Measurements from ENCODE around the gene SUN1.
"Not testable (repeated sequence)": the region's sequence is repeated elsewhere in the genome, so short reads cannot be mapped to it uniquely, and the experiment has no call there.

The SUN1 gene

DNA sequence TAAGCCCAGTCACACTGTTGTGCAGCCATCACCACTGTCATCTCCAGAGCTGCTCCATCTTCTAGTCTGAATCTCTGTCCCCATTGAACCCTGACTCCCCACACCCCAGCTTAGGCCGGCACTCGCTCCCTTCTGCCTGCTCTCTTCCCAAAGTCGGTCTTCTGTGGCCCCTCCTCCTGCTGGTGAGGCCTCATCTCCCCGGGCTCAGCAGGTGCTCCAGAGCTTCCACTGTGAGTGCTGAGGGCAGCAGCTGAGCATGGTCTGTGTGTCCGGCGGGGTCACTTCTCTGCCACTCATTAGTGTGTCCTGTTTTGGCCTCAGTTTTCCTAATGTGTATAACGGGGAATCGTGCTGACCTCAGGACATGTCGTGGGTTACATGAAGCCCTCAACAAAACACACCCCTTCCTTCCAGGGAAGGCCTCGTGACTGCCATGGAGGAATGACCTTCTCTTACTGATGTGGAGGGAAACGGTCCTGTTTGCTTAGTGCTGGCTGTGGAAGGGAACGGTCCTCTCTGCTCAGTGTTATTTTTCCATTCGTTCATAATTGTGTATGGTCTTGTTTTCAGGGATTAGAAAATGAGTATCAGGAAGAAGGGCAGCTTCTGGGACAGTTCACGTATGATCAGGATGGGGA lies 39.7 kb downstream of the SUN1 start:
- TF ChIP-seq, protein P1, sequence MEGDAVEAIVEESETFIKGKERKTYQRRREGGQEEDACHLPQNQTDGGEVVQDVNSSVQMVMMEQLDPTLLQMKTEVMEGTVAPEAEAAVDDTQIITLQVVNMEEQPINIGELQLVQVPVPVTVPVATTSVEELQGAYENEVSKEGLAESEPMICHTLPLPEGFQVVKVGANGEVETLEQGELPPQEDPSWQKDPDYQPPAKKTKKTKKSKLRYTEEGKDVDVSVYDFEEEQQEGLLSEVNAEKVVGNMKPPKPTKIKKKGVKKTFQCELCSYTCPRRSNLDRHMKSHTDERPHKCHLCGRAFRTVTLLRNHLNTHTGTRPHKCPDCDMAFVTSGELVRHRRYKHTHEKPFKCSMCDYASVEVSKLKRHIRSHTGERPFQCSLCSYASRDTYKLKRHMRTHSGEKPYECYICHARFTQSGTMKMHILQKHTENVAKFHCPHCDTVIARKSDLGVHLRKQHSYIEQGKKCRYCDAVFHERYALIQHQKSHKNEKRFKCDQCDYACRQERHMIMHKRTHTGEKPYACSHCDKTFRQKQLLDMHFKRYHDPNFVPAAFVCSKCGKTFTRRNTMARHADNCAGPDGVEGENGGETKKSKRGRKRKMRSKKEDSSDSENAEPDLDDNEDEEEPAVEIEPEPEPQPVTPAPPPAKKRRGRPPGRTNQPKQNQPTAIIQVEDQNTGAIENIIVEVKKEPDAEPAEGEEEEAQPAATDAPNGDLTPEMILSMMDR (IDR thresholded peaks at IDR 0.05; ENCODE audit: insufficient read depth, missing control alignments) = no peak
- FAIRE-seq = no peak
- DNase-seq (ENCODE audit: insufficient read length, low spot score) = no peak

DNA sequence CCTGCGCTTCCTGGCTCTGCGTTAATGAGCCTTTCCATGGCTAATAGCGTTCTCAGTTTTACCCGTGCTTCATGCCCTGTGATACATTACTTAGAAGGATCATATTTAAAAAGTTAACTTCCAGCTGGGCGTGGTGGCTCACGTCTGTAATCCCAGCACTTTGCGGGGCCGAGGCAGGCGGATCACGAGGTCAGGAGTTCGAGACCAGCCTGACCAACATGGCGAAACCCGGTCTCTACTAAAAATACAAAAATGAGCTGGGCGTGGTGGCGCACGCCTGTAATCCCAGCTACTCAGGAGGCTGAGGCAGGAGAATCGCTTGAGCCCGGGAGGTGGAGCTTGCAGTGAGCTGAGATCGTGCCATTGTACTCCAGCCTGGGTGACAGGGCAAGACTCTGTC lies 40.4 kb downstream of the SUN1 start:
- DNase-seq (ENCODE audit: insufficient read length, low spot score); FAIRE-seq: not testable (repeated sequence)

DNA sequence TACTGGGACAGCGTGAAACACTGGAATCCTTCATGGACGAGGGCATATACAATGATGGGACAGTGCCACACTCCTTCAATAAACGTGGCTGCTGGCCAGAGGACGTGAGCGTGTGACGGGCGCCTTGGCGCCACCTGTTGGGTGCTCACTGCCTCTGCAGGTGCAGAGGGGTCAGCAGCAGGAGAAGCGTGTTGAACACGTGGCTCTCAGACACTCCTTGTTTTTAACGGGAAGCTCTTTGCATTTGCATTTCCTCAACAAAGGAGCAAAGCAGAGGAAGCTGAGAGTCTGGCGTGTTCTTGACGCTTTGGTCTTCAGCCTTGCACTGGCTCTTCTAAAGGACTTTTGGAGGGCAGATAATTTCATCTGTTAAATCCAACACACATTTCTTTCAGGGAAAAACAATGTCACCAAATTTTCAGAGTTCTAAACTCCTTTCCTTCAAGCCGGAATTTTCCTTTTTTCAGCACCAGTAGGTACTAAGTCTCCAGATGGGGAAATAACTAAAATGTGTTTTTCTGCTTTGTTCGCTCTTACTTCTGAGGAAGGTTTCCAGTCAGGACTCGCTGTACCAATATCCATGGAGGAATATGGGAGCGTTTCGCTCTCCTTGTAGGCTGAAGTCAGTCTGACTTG lies 41.2 kb downstream of the SUN1 start:
- FAIRE-seq = no peak
- TF ChIP-seq, protein P1 (IDR thresholded peaks at IDR 0.05; ENCODE audit: insufficient read depth, missing control alignments) = peak; percentile 92
- peak; percentile 92 for DNase-seq (ENCODE audit: insufficient read length, low spot score)

DNA sequence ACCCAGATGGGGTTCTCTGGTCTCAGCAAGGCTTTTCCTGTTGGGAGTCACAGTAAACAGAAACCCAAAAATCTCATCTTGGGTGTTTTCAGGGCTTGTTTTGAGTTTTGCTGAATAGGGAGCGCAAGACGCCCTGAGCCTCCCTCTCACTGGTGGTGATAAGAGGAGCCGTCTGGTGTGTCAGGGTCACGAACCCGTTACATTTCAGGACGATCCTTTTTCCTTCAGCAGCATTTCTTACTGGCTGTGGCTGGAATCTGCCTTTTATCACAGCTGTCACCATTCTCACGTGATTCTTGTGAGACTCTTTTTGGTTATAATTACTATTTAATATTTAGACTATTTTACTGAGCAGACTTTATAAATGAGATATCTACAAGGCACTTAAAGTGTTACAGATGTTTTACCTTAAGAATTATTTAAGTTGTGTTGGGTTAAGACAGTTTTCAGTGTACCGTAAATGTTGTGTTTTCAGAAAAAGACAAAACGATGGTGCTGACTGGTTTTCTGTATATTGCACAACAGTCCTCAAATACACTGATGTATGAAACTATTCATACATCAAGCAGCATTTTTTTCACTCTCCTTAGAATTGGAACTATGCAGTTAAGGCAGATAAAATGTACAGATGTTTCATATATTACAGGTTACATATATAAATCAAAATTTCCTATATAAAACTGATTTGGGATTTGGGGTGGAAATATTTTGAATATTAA lies 41.9 kb downstream of the SUN1 start:
- no peak for FAIRE-seq

DNA sequence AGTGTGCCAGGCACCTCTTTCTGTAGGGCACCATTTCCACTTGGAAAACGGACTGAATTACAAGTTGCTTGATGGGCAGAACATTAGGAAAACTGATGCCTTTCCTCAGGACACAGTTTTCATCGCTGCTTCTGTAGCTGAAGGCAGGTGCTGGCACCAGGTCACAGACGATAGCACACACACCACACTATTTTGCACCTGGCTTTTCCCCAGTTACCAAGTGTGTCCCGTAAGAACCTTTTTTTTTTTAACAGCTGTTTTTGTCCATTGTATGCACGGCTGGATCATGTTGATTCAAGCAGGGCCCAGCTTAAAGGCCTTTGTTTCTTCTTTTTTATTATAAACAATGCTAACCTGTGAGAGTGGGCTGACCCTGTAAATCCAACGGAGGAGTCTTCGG lies 42.8 kb downstream of the SUN1 start:
- DNase-seq (ENCODE audit: insufficient read length, low spot score) (no peak), FAIRE-seq (no peak)
- TF ChIP-seq, protein P1 (IDR thresholded peaks at IDR 0.05; ENCODE audit: insufficient read depth, missing control alignments) = no peak

More for the DNA sequence above, 41.9 kb downstream of the SUN1 start:
- DNase-seq (ENCODE audit: insufficient read length, low spot score) = no peak
- TF ChIP-seq, protein P1 (IDR thresholded peaks at IDR 0.05; ENCODE audit: insufficient read depth, missing control alignments) = no peak

DNA sequence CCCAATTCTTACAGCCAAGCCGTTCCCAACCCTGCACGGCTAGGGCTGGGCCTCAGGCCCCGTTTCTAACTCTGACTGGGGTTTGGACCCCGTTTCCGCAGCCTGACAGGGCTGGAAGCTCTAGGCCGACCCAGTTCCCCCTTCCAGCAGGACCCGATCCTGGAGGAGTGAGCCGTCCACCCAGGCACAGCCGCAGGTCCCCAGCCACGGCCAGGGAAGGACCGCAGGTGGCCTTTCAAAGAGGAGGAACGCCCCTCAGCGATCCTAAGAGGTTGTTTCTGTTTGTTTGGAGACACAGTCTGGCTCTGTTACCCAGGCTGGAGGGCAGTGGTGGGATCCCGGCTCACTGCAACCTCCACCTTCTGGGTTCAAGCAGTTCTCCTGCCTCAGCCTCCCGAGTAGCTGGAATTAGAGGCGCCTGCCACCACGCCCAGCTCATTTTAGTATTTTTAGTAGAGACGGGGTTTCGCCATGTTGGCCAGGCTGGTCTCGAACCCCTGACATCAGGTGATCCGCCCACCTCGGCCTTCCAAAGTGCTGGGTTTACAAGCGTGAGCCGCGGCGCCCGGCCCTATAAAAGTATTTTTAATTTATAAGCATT lies 43.3 kb downstream of the SUN1 start:
- FAIRE-seq = no peak
- TF ChIP-seq, protein P1 (IDR thresholded peaks at IDR 0.05; ENCODE audit: insufficient read depth, missing control alignments) = no peak
- DNase-seq (ENCODE audit: insufficient read length, low spot score) = no peak

DNA sequence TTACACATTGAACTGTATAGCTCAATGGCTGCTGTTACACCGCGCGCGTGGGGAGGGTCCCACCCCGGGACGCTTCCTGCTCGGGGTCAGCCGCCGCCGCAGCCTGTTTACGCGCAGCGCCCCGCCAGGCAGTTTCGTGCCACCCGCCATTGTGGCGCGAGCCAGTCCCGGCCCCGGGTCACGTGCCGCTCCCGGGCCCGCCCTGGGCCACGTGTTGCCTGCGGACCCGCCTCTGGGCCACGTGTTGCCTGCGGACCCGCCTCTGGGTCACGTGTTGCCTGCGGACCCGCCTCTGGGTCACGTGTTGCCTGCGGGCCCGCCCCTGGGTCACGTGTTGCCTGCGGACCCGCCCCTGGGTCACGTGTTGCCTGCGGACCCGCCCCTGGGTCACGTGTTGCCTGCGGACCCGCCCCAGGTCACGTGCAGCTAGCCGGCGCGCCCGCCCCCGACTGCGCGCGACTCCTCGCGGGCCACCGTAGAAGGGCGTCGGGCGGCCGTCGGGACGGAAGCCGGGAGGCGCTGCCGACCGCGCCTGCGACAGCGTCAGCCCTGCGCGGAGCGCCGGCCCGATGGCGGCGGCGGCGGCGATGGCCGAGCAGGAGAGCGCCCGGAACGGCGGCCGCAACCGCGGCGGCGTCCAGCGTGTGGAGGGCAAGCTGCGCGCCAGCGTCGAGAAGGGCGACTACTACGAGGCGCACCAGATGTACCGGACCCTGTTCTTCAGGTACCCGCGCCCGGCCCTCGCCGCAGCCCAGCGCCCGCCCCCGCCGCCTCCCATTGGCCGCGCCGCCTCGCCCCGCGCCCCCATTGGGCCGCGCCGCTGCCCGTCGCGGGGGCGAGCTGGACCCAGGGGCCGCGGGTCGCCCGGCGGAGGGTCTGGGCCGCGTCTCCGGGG lies 44.0 kb downstream of the SUN1 start, which contains the start of gene GET4:
Gene GET4, plus strand, starts transcription at position 478 of the 895 bp plus-strand sequence. Its CDS starts 92 bp downstream, at position 570.
- DNase-seq (ENCODE audit: insufficient read length, low spot score) (peak; percentile 58), FAIRE-seq (no peak)
- TF ChIP-seq, protein P1 (IDR thresholded peaks at IDR 0.05; ENCODE audit: insufficient read depth, missing control alignments) = no peak

All from D721Med (cell line).